PC-3 (cell line): ENCODE data around the gene SMAD1. TPM values are rescaled to one million over a fixed set of nuclear protein-coding genes. Genes with fewer than 3 reads are reported as not detected.

Experiments used
- ATAC-seq: fragments of 200-7000 bp; cut with Tn5 transposase; 2 replicates; pipeline ENCODE4 v1.9.1; 2020; ENCODE audit warnings: mild to moderate bottlenecking, moderate library complexity
- BruUV-seq: library from RNA; stranded (reverse); fragments of 400-500 nt; replicated peaks from 2 replicates; lab custom pipeline; 2021; lab: Mats Ljungman, UMichigan
- CTCF ChIA-PET: fragments of 300-600 bp; sonication (Branson Sonifier 250); formaldehyde crosslinking; loops from one replicate; lab custom pipeline; 2022; ENCODE audit warnings: antibody characterized with exemption; lab: Charles Lee
- POLR2A ChIA-PET: fragments of 300-600 bp; sonication (Branson Sonifier 250); formaldehyde crosslinking; loops from one replicate; lab custom pipeline; 2022; ENCODE audit warnings: antibody characterized with exemption; ENCODE audit not compliant: unreplicated experiment; lab: Charles Lee
- DNase-seq: peaks from one replicate; pipeline ENCODE4 v3.0.0-alpha.2; 2015
- H2AFZ ChIP-seq: fragments of 300-600 bp; sonication (generic); 2 replicates; pipeline ENCODE4 v1.6.0; 2016; ENCODE audit warnings: antibody characterized with exemption, low read length
- H3F3A ChIP-seq: fragments of 300-600 bp; sonication (generic); one replicate; pipeline ENCODE4 v1.6.0; 2017; ENCODE audit warnings: antibody characterized with exemption, low read length, control low read depth, mild to moderate bottlenecking; ENCODE audit not compliant: unreplicated experiment
- H3K27ac ChIP-seq: fragments of 300-600 bp; sonication (generic); 2 replicates; pipeline ENCODE4 v1.5.1; 2016; ENCODE audit warnings: mild to moderate bottlenecking, low read length
- H3K27me3 ChIP-seq: fragments of 300-600 bp; sonication (generic); 2 replicates; pipeline ENCODE4 v1.6.1; 2016; ENCODE audit warnings: low read length, mixed read lengths
- H3K36me3 ChIP-seq: fragments of 300-600 bp; sonication (generic); 2 replicates; pipeline ENCODE4 v1.6.1; 2016; ENCODE audit warnings: low read depth, mixed run types, low read length, mixed read lengths
- H3K4me1 ChIP-seq: fragments of 300-600 bp; sonication (generic); 2 replicates; pipeline ENCODE4 v1.5.1; 2016; ENCODE audit warnings: low read length; ENCODE audit not compliant: insufficient read depth
- H3K4me2 ChIP-seq: fragments of 300-600 bp; sonication (generic); 2 replicates; pipeline ENCODE4 v1.6.0; 2016; ENCODE audit warnings: low read length
- H3K4me3 ChIP-seq: fragments of 300-600 bp; sonication (generic); 2 replicates; pipeline ENCODE4 v1.5.1; 2016; ENCODE audit warnings: mild to moderate bottlenecking, low read length, mixed read lengths
- H3K79me2 ChIP-seq: fragments of 300-600 bp; sonication (generic); 2 replicates; pipeline ENCODE4 v1.6.1; 2017; ENCODE audit warnings: low read length, mixed read lengths
- H3K9ac ChIP-seq: fragments of 300-600 bp; sonication (generic); 2 replicates; pipeline ENCODE4 v1.6.0; 2016; ENCODE audit warnings: mild to moderate bottlenecking, low read length
- H3K9me2 ChIP-seq: fragments of 300-600 bp; sonication (generic); replicated peaks from 2 replicates; pipeline ENCODE4 v1.6.1; 2016; ENCODE audit warnings: mixed run types, low read length, mixed read lengths
- H3K9me3 ChIP-seq: fragments of 300-600 bp; sonication (generic); 2 replicates; pipeline ENCODE4 v1.6.1; 2016; ENCODE audit warnings: low read length, mixed read lengths
- H4K20me1 ChIP-seq: fragments of 300-600 bp; sonication (generic); 2 replicates; pipeline ENCODE4 v1.6.1; 2016; ENCODE audit warnings: low read length, mixed read lengths
- CTCF ChIP-seq: fragments of 300-600 bp; sonication (generic); conservative IDR thresholded peaks from 2 replicates; pipeline ENCODE4 v1.5.1; 2017; ENCODE audit warnings: antibody characterized with exemption, low read depth, mild to moderate bottlenecking, low read length
- EZH2 ChIP-seq: fragments of 300-600 bp; sonication (generic); IDR thresholded peaks from one replicate; pipeline ENCODE4 v1.6.1; 2017; ENCODE audit warnings: antibody characterized with exemption, mild to moderate bottlenecking, low read length; ENCODE audit not compliant: unreplicated experiment
- EZH2phosphoT487 ChIP-seq: fragments of 300-600 bp; sonication (generic); IDR thresholded peaks from 2 replicates; pipeline ENCODE4 v1.6.1; 2018; ENCODE audit warnings: mild to moderate bottlenecking, antibody characterized with exemption, low read length, borderline replicate concordance
- intact Hi-C: fragments of 100-400 bp; cut with micrococcal nuclease; formaldehyde crosslinking; loops from 2 replicates; pipeline ENCODE4 v1.9.0; 2023
- total RNA-seq: library from RNA; depleted of rRNA; stranded (reverse); fragments of >200 nt; gene quantifications from 2 replicates; pipeline ENCODE4 v1.2.3, GENCODE V29; 2014

SMAD1 gene
- total RNA-seq, 1 experiment from 2014 or later, result 13.3 TPM

GRCh38 chr4:145440292-145441007, 41.2 kb upstream of the SMAD1 start:
- DNase-seq (peak; percentile 63), ATAC-seq (peak; percentile 86)
- no TSS peak for BruUV-seq
- H3K9me3 ChIP-seq, result no peaks in the 10 kb centered on the region
- H3K4me1 ChIP-seq, result peaks cover 17% of the 10 kb centered on the region
- H3K27me3 ChIP-seq, result no peaks in the 10 kb centered on the region
- H3K9ac ChIP-seq, result no peak overlapping the region
- no peaks in the 10 kb centered on the region for H3K9me2 ChIP-seq
- POLR2A ChIA-PET, result no interaction called here
- H3K27ac ChIP-seq, result no peak overlapping the region
- no peaks in the 10 kb centered on the region for H3K79me2 ChIP-seq
- no peak for TF ChIP-seq EZH2phosphoT487
- TF ChIP-seq EZH2, result no peak
- TF ChIP-seq CTCF, result no peak
- no peaks in the 10 kb centered on the region for H4K20me1 ChIP-seq
- no peak overlapping the region for H3K4me2 ChIP-seq
- no peaks in the 10 kb centered on the region for H3F3A ChIP-seq
- CTCF ChIA-PET, result no interaction called here
- intact Hi-C loops, result no loop called here
- H3K36me3 ChIP-seq, result no peaks in the 10 kb centered on the region
- H2AFZ ChIP-seq, result no peak overlapping the region
- no peak overlapping the region for H3K4me3 ChIP-seq

GRCh38 chr4:145446184-145446583, 35.5 kb upstream of the SMAD1 start:
- ChIA-PET CTCF (no interaction called here), POLR2A (no interaction called here)
- Histone ChIP-seq H3K4me1 (no peaks in the 10 kb centered on the region), H3K4me3 (no peak overlapping the region), H3K36me3 (no peaks in the 10 kb centered on the region), H3K27ac (no peak overlapping the region), H2AFZ (no peak overlapping the region), H3K9ac (no peak overlapping the region), H3K4me2 (no peak overlapping the region), H3K9me3 (no peaks in the 10 kb centered on the region), H3K27me3 (no peaks in the 10 kb centered on the region), H3K9me2 (no peaks in the 10 kb centered on the region), H3K79me2 (no peaks in the 10 kb centered on the region), H3F3A (no peaks in the 10 kb centered on the region), H4K20me1 (no peaks in the 10 kb centered on the region)
- no peak for TF ChIP-seq EZH2phosphoT487
- no peak for TF ChIP-seq CTCF
- TF ChIP-seq EZH2, result no peak
- DNase-seq (no peak), ATAC-seq (no peak)
- intact Hi-C loops, result no loop called here
- BruUV-seq, result no TSS peak

- no TSS peak for BruUV-seq
- Histone ChIP-seq H3K27ac (peak overlapping the region; percentile 44), H3F3A (no peaks in the 10 kb centered on the region), H4K20me1 (no peaks in the 10 kb centered on the region), H3K4me1 (peaks cover 29% of the 10 kb centered on the region), H3K4me2 (peak overlapping the region; percentile 62), H2AFZ (no peak overlapping the region), H3K9me3 (no peaks in the 10 kb centered on the region), H3K9ac (no peak overlapping the region), H3K36me3 (no peaks in the 10 kb centered on the region), H3K79me2 (no peaks in the 10 kb centered on the region), H3K9me2 (no peaks in the 10 kb centered on the region), H3K27me3 (no peaks in the 10 kb centered on the region), H3K4me3 (no peak overlapping the region)
- ChIA-PET CTCF (no interaction called here), POLR2A (no interaction called here)
- DNase-seq (no peak), ATAC-seq (no peak)
- intact Hi-C loops, result no loop called here
- TF ChIP-seq EZH2phosphoT487 (no peak), CTCF (no peak), EZH2 (no peak)
Observed at GRCh38 chr4:145451895-145452294, 29.8 kb upstream of the SMAD1 start.
